Activated T-helper 9 cell treated with anti-CD3 and anti-CD28 coated beads, Interleukin-2, amount 50 U/mL, for 16 hours (primary cell): Measurements from ENCODE around the gene MRPL16.
"Not testable (repeated sequence)": the region's sequence is repeated elsewhere in the genome, so short reads cannot be mapped to it uniquely, and the experiment has no call there.

Experiments used
- DNase-seq: peaks from one replicate; pipeline ENCODE4 v3.0.0-alpha.2; 2020; ENCODE audit warnings: low read depth

MRPL16 gene

DNA sequence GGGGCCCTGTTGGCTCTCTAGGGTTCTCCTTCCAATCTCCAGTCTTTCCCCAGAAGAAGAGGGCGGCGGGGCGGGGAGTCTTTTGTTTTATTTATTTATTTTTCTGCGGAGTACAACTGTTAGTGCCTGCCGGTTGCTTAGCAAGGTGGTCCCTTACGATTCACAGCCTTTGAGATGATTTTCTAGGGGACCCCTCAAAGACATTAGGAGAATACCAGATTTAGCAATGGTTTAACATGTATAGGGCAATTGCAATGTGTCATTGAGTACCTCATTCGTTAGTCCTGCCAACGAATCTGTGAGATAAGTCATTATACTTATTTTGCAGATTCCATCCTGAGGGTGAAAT, 307 bp upstream of the MRPL16 start:
- no peak for DNase-seq

DNA sequence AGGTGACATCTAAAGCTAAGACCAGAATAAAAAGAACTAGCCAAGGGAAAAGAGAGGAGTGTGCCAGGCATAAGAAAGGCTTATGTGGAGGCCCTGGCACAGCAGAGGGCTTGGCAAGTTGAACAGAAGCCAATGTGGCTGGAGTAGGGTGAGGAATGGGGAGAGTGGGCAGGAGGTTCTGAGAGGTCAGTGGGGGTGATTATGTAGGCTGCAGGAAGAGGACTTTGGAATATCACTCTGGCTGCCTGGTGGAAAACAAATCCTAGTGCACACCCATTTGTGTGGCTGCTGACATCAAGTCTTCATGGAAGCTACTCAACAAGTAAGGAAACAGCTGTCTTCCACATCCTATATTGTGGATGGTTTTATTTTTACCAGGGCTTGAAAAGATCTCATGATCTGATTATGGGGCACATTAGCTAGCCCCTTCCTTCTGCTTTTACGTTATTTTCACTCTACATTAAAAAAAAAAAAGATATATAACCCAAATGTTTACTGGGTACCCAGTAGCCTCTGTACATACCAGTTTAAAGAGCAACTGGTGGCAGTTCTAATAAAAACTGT, 3.4 kb downstream of the MRPL16 start:
- DNase-seq: no peak

DNA sequence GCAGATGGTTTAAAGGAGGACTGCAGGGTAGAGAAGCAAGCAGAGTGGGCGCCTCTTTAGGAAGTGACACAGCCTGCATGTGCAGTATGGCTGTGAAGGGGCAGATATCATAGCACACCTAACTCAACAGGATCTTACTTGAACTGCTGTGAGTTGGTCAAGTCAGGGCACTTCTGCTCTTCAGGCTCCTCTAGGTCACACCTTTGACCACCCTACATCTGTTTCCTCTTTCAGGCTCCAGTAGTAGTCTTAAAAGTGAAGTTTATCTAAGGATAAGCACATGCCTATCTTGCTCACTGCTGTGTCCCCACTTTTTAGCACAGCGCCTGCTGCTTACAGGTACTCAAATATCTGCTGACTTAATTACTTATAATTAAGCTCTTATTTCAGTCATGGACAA, 6.5 kb downstream of the MRPL16 start:
- DNase-seq: no peak

- DNase-seq: no peak
These were observed 7.9 kb downstream of the MRPL16 start for GRCh38 chr11:59802639-59803176.

GRCh38 chr11:59801981-59802638, 8.5 kb downstream of the MRPL16 start:
- DNase-seq: no peak

GRCh38 chr11:59801160-59801706, 9.3 kb downstream of the MRPL16 start:
- no peak for DNase-seq

DNA sequence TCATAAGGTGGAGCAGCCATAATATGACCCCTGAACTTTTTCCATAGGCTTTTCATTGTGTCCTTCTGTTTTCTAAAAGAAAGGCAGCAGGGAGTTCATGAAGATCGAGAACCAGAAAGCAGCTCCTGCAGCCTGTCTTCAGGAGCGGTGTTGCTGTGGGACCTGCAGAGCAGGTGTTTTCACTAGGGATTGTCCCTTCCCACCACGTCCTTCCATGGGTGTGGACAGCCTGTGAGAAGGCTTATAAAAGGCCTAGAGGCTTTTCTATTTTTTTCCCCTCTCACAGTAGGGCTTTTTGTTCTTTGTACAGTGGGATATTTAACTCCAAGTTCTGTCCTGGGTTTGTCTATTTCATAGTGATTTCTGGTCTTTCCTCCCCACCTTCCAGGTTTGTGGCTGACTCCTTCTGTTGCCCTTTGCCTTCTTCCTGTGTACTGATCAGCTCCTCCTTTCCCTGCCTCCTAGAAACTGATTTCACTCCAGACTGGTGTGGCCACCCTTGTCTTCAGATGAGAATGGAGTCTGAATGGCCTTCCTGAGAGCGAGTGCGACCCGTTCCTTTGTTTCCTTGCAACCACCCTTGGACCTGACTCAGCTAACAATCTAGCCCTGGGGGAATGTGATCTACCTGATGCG, 10.1 kb downstream of the MRPL16 start:
- DNase-seq: no peak

- no peak for DNase-seq
These were observed 16.2 kb downstream of the MRPL16 start for GRCh38 chr11:59794417-59794816.

- no peak for DNase-seq
These were observed 18.1 kb downstream of the MRPL16 start for GRCh38 chr11:59792507-59792906.

DNA sequence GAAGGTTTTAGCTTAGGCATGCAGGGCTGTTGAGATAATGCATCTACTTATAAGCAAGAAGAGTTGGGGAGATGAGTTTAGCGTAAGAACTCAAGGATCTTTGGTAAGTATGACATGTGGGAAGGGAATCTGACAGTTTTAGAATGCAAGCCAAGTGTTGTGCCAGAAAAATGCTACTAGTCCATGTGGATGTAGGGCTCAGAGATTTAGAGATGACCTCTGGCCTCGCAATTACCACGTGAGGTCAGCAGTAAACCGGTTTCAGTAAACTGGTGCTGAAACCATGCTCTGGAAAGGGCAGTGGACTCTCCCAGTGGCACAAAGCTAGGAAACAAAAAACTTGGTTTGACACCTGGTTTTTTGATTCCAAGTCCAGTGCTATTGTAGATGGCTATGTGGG, 18.9 kb downstream of the MRPL16 start:
- DNase-seq: no peak

DNA sequence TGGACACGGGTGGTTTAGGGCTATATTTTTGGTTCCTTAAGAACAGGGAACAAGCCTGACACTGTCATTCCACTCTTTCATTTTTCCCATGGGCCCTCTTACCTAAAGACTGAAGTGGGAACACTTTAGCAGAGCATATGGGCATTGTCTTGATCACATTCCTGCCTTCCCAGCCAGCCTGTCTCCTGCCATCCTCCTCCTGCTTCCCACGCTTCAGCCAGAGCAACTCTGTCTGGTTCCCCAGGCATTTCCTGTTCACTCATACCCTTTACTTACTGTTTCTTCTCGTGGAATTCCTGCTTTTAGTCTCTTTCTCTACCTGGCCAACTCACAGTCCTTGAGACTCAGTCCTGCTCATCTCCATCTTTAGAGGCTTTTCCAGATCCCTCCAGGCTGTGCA, 22.8 kb downstream of the MRPL16 start:
- no peak for DNase-seq

DNA sequence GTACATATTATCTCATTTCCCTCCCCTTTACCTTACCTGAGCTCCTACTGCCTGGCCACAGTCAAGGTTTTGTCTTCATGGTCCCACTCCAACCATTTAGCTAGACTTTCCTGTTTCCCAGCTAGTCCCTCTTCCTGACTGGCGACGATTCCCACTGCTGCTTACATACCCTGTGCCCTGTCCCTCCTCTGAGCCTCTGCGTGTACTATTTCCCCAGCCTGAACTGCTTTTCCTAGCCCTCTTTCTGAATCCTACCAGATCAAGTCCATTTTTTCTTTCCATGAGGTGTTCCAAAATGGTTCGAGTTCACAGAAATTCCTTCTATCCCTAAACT, 23.4 kb downstream of the MRPL16 start:
- no peak for DNase-seq

DNA sequence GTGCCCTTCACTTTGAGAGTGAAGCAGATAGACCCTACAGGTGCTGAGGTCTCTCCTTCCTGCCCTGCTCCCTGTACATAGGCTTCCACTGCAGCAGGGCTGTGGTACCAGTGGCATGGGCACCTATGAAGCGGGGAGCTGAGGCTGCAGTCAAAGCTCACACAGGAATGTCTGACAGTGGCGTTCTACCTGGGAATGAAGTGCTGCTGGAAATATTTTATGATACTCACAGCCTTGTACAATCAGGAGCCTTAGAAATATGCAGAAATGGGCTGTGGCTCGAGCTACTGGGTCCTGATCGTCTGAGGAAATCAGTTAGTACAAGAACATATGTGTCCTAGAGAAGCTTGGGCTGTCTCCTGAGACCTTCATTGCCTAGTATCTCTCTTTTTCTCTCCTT, 24.8 kb downstream of the MRPL16 start:
- no peak for DNase-seq

DNA sequence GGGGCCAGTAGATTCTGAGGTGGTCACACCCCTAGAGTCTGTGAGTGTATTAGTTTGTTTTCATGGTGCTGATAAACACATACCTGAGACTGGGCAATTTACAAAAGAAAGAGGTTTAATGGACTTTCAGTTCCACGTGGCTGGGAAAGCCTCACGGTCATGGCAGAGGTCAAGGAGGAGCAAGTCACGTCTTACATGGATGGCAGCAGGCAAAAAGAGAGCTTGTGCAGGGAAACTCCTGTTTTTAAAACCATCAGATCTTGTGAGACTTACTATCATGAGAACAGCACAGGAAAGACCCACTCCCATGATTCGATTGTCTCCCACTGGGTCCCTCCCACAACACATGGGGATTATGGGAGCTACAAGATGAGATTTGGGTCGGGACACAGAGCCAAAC, 26.1 kb downstream of the MRPL16 start:
- DNase-seq: not testable (repeated sequence)

DNA sequence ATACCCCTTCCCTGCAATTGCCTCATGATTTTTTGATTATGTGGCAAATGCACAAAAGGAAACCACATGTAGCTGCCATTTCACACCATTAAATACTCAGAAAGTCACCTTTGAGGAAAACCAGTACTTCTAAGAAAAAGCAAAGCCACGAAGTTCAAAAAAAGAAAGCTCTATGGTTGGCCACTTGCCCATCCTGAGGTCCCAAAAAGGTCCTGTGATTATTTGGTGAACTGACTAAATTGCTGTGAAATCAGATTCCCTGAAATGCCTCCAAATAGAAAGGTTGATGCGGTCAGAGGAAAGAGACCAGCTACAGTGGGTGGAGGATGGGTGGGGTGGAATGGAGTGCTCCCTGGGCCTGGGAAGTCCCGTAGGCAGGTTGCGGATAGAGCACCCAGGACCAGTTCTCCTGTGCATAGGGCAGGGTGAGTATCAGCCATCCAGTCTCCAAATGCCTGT, 26.9 kb downstream of the MRPL16 start:
- no peak for DNase-seq

DNA sequence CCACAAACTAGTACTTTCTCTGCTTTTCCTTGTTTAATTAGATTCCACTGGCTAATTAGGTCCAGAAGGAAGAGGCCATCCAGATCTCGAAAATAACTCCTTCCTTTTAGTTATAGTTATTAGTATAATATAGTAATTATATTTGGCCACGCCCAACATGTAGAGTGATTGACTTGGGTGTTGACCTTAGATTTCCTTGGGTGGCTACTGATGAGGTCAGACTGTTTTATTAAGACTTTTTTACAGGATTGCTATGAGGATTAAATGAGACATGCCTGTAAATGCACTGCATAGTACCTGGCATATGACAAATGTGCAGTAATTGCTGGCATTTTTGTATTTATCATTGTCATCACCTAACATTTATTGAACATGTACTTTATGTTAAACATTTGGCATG, 28.5 kb downstream of the MRPL16 start:
- no peak for DNase-seq

DNA sequence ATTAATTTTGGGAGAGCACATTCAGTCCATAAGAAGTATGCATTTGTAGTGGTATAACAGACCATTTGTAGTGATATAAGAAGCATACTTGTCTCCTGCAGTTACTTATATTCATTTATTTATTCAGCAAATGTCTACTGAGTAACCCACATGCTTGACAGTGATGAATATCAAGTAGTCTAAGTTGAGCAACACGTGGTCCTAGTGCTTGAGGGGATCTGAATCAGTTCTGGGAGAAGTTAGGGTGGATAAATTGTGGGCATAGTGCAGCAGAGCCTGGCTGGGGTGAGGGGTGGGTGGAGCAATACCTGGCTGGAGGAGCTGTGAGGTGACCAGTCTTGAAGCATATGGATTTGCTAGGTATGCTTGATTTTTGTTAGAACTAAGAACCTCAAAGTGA, 31.1 kb downstream of the MRPL16 start:
- no peak for DNase-seq

DNA sequence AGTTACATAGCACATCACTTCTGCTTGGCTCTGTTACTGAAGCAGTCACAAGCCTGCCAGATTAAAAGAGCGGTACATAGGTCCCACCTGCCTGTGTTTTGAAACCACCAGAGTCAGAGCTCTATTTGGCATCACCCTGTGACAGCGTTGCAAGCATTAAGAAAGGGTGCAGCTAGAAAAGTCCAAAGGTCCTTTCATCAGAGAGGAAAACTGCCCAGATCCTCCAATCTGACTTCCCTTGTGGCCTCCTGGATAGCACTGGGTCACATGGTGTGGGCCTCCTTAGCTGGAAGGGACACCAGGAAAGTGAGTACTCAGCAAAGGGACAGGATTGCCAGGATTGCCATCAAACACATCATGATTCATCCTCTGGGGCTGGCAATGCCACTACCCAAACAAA, 32.5 kb downstream of the MRPL16 start:
- no peak for DNase-seq

GRCh38 chr11:59777104-59777503, 33.5 kb downstream of the MRPL16 start:
- DNase-seq: no peak

DNA sequence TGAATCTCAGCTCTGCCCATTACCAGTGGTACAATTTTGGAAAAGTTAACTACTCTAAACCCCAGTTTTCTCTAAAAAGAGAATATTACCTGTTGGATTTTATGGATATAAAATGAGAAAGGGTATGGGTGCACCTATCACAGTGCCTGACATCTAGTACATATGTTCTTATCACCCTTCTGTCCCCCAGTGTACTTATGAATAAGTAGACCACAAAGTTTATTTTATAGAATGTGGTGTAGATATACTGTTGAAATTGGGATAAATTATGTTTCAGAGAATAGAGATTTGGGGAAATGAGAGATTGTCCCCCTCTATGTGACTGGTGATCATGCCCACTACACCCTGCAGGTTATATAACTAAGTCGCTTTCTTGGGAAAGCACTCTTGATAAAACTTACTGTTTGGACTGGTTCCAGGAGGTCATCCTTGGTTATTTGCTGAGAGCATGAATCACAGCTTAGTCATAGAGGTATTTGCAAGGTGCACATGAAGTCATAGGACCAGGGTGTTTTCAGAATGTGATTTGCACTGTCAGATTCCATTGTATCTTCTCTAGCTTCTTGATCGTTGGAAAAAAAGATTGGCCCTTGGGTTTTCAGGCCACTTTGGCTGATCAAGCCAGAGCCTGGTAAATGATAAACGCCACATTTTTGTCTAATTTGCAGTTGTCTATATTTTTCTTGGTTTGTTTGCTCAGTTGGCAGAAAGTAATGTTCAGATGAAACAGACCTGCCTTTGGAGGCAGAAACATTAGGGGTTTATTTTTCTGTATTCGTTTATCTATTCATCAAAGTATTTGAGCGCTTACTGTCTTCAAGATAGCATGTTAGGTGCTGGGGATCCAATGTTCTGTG, 34.1 kb downstream of the MRPL16 start:
- DNase-seq: no peak

GRCh38 chr11:59773083-59773440, 37.5 kb downstream of the MRPL16 start:
- DNase-seq: no peak

DNA sequence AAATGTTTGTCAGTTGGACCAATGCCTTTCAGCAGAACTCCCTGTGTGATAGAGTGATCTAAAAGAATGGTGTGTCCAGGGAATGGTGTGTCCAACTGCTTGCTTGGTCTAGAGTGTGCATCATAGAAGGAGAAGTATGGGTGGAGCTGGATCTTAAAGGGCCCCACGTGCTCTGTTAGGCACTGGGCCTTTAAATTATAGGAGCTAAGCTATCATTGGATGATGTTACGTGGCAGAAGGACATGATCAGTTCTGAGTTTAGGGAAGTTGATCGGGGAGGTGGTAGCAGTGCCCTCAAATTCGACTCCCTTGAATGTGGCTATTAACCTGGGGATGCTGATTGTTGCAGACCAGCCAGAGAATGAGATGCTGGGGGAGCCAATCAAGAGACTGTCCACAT, 39.0 kb downstream of the MRPL16 start:
- DNase-seq: no peak

DNA sequence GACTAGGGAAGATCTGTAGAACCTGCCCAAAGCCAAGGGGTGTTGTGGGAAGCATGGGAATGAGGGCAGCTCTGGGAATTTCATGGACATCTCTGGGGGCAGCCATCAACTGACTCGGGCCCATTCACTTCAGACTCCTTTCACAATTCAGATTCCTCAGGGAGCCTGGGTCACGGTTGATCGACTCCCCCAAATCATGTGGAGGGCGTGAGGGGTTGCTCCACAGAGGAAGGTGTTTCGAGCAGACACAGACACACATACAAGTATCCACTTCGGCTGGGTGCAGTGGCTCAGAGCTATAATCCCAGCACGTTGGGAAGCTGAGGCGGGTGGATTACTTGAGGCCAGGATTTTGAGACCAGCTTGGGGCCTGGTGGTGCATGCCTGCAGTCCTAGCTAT, 39.7 kb downstream of the MRPL16 start:
- DNase-seq: no peak
